Measurements from ENCODE around the gene ADCY4. TPM values are rescaled to one million over a fixed set of nuclear protein-coding genes. Genes with fewer than 3 reads are reported as not detected.

Gene ADCY4
- total RNA-seq, 4 donors from 2014 or later = 12.1 to 53.6 (median 26.9) TPM

GRCh38 chr14:24365600-24366412 is 30.9 kb upstream of the ADCY4 start:
- no peaks in the 10 kb centered on the region for H3K27me3 ChIP-seq
- TF ChIP-seq POLR2A (IDR thresholded peaks at IDR 0.05) (no peak), CTCF (IDR thresholded peaks at IDR 0.05) (peak; percentile 74 to 92 (median 86))
- peaks cover 0 to 33% (median 15%) of the 10 kb centered on the region in 4 donors for H3K4me1 ChIP-seq
- H3K36me3 ChIP-seq = no peaks in the 10 kb centered on the region
- no peaks in the 10 kb centered on the region for H3K9me3 ChIP-seq
- H3K4me3 ChIP-seq = peak overlapping the region; percentile 38 to 65 (median 56)
- DNase-seq = peak; percentile 83 to 93 (median 85)
- H3K27ac ChIP-seq = peak overlapping the region; percentile 73 to 87 (median 80)

- H3K4me1 ChIP-seq = peaks cover 0 to 33% (median 15%) of the 10 kb centered on the region in 4 donors
- no peak overlapping the region for H3K4me3 ChIP-seq
- no peaks in the 10 kb centered on the region for H3K27me3 ChIP-seq
- no peaks in the 10 kb centered on the region for H3K9me3 ChIP-seq
- DNase-seq = no peak
- TF ChIP-seq POLR2A (IDR thresholded peaks at IDR 0.05) (no peak), CTCF (IDR thresholded peaks at IDR 0.05) (no peak)
- H3K36me3 ChIP-seq = no peaks in the 10 kb centered on the region
- peak overlapping the region in 1 of 4 donors; percentile 87 for H3K27ac ChIP-seq
Observed at GRCh38 chr14:24364841-24365240, 30.0 kb upstream of the ADCY4 start.

- Histone ChIP-seq H3K27ac (no peak overlapping the region), H3K36me3 (no peaks in the 10 kb centered on the region), H3K4me1 (peaks cover 0 to 26% (median 11%) of the 10 kb centered on the region in 4 donors), H3K9me3 (no peaks in the 10 kb centered on the region), H3K27me3 (no peaks in the 10 kb centered on the region), H3K4me3 (no peak overlapping the region)
- TF ChIP-seq CTCF (IDR thresholded peaks at IDR 0.05) = no peak
- no peak for TF ChIP-seq POLR2A (IDR thresholded peaks at IDR 0.05)
- no peak for DNase-seq
Observed at GRCh38 chr14:24363401-24363800, 28.5 kb upstream of the ADCY4 start.

GRCh38 chr14:24362241-24362960 is 27.5 kb upstream of the ADCY4 start:
- Histone ChIP-seq H3K9me3 (no peaks in the 10 kb centered on the region), H3K27ac (no peak overlapping the region), H3K4me3 (no peak overlapping the region), H3K4me1 (peaks cover 0 to 17% (median 8%) of the 10 kb centered on the region in 4 donors), H3K27me3 (no peaks in the 10 kb centered on the region), H3K36me3 (no peaks in the 10 kb centered on the region)
- DNase-seq = no peak
- TF ChIP-seq POLR2A (IDR thresholded peaks at IDR 0.05) = no peak
- TF ChIP-seq CTCF (IDR thresholded peaks at IDR 0.05) = no peak

GRCh38 chr14:24361326-24361725 is 26.5 kb upstream of the ADCY4 start:
- TF ChIP-seq CTCF (IDR thresholded peaks at IDR 0.05) (no peak), POLR2A (IDR thresholded peaks at IDR 0.05) (no peak)
- Histone ChIP-seq H3K27ac (no peak overlapping the region), H3K36me3 (no peaks in the 10 kb centered on the region), H3K27me3 (no peaks in the 10 kb centered on the region), H3K4me3 (no peak overlapping the region), H3K4me1 (peaks cover 0 to 15% (median 7%) of the 10 kb centered on the region in 4 donors), H3K9me3 (no peaks in the 10 kb centered on the region)
- DNase-seq = no peak

Measured in Peyer's patch (tissue), 4 donors.